H9 (cell line): ENCODE data around the gene MGST1. TPM values are rescaled to one million over a fixed set of nuclear protein-coding genes. Genes with fewer than 3 reads are reported as not detected.

Source experiments
- DNase-seq: peaks from one replicate; pipeline ENCODE4 v3.0.0-alpha.2; 2017
- H2AFZ ChIP-seq: one replicate; pipeline ENCODE4 v1.6.1; 2013; ENCODE audit warnings: mild to moderate bottlenecking, low read length, control low read depth, moderate library complexity
- H2AK5ac ChIP-seq: 2 replicates; pipeline ENCODE4 v1.6.1; 2013; ENCODE audit warnings: low read length, control low read depth, mixed read lengths; ENCODE audit not compliant: insufficient read length
- H2BK120ac ChIP-seq: one replicate; pipeline ENCODE4 v1.6.1; 2013; ENCODE audit warnings: low read depth, mild to moderate bottlenecking, low read length, control low read depth, inconsistent platforms; ENCODE audit not compliant: poor library complexity, severe bottlenecking
- H2BK12ac ChIP-seq: 2 replicates; pipeline ENCODE4 v1.6.1; 2013; ENCODE audit warnings: low read length, control low read depth, mixed read lengths, low read depth; ENCODE audit not compliant: insufficient read length
- H2BK15ac ChIP-seq: 2 replicates; pipeline ENCODE4 v1.6.1; 2013; ENCODE audit warnings: low read depth, low read length, control low read depth
- H2BK20ac ChIP-seq: one replicate; pipeline ENCODE4 v1.6.1; 2013; ENCODE audit warnings: low read depth, mild to moderate bottlenecking, low read length, control low read depth, inconsistent platforms; ENCODE audit not compliant: poor library complexity, severe bottlenecking
- H2BK5ac ChIP-seq: 2 replicates; pipeline ENCODE4 v1.6.1; 2013; ENCODE audit warnings: low read length, control low read depth, mixed read lengths; ENCODE audit not compliant: insufficient read length
- H3K14ac ChIP-seq: 2 replicates; pipeline ENCODE4 v1.6.1; 2013; ENCODE audit warnings: low read length, control low read depth; ENCODE audit not compliant: insufficient read depth
- H3K18ac ChIP-seq: 2 replicates; pipeline ENCODE4 v1.6.1; 2013; ENCODE audit warnings: low read depth, mild to moderate bottlenecking, mixed read lengths, low read length, control low read depth; ENCODE audit not compliant: insufficient read length
- H3K23ac ChIP-seq: 2 replicates; pipeline ENCODE4 v1.6.1; 2013; ENCODE audit warnings: low read length, control low read depth, mixed read lengths, low read depth; ENCODE audit not compliant: insufficient read length
- H3K23me2 ChIP-seq: 2 replicates; pipeline ENCODE4 v1.6.1; 2013; ENCODE audit warnings: low read depth, mild to moderate bottlenecking, mixed read lengths, low read length, control low read depth; ENCODE audit not compliant: insufficient read length, poor library complexity, severe bottlenecking
- H3K27ac ChIP-seq: 2 replicates; pipeline ENCODE4 v1.5.1; 2013; ENCODE audit warnings: low read length, control low read depth, mixed read lengths, low read depth; ENCODE audit not compliant: insufficient read length
- H3K27me3 ChIP-seq: 2 replicates; pipeline ENCODE4 v1.6.1; 2013; ENCODE audit warnings: low read length, control low read depth, inconsistent platforms; ENCODE audit not compliant: insufficient read depth
- H3K4ac ChIP-seq: 2 replicates; pipeline ENCODE4 v1.6.1; 2013; ENCODE audit warnings: low read depth, mild to moderate bottlenecking, control low read depth, inconsistent platforms, low read length, moderate library complexity
- H3K4me1 ChIP-seq: 2 replicates; pipeline ENCODE4 v1.6.1; 2013; ENCODE audit warnings: low read length, control low read depth, inconsistent platforms; ENCODE audit not compliant: insufficient read depth
- H3K4me2 ChIP-seq: 2 replicates; pipeline ENCODE4 v1.6.1; 2013; ENCODE audit warnings: low read length, control low read depth, mixed read lengths; ENCODE audit not compliant: insufficient read length, insufficient read depth
- H3K56ac ChIP-seq: 2 replicates; pipeline ENCODE4 v1.6.1; 2013; ENCODE audit warnings: low read depth, mild to moderate bottlenecking, mixed read lengths, low read length, control low read depth; ENCODE audit not compliant: insufficient read length
- H3K79me1 ChIP-seq: 2 replicates; pipeline ENCODE4 v1.6.1; 2013; ENCODE audit warnings: low read depth, mild to moderate bottlenecking, moderate library complexity, low read length, control low read depth, inconsistent platforms; ENCODE audit not compliant: insufficient read depth, poor library complexity, severe bottlenecking
- H3K79me2 ChIP-seq: 2 replicates; pipeline ENCODE4 v1.6.1; 2013; ENCODE audit warnings: low read length, control low read depth, inconsistent platforms; ENCODE audit not compliant: insufficient read depth
- H3K9ac ChIP-seq: 2 replicates; pipeline ENCODE4 v1.6.1; 2013; ENCODE audit warnings: low read length, control low read depth, mixed read lengths; ENCODE audit not compliant: insufficient read length; ENCODE audit errors: extremely low read depth
- H3K9me3 ChIP-seq: one replicate; pipeline ENCODE4 v1.6.1; 2013; ENCODE audit warnings: low read depth, low read length, inconsistent platforms; ENCODE audit not compliant: control insufficient read depth
- H3T11ph ChIP-seq: one replicate; pipeline ENCODE4 v1.6.1; 2013; ENCODE audit warnings: mild to moderate bottlenecking, low read length, control low read depth, inconsistent platforms
- H4K20me1 ChIP-seq: one replicate; pipeline ENCODE4 v1.6.1; 2013; ENCODE audit not compliant: control insufficient read depth, insufficient read length, insufficient read depth
- H4K5ac ChIP-seq: 2 replicates; pipeline ENCODE4 v1.6.1; 2013; ENCODE audit warnings: low read depth, mild to moderate bottlenecking, mixed read lengths, low read length, control low read depth; ENCODE audit not compliant: insufficient read length
- H4K8ac ChIP-seq: replicated peaks from 2 replicates; pipeline ENCODE4 v1.6.1; 2013; ENCODE audit warnings: low read length, control low read depth, mixed read lengths, low read depth; ENCODE audit not compliant: insufficient read length
- H4K91ac ChIP-seq: 2 replicates; pipeline ENCODE4 v1.6.1; 2013; ENCODE audit warnings: low read depth, mild to moderate bottlenecking, moderate library complexity, mixed read lengths, low read length, control low read depth; ENCODE audit not compliant: insufficient read length
- H3K27ac Mint-ChIP-seq, 3 experiments: 2 replicates in 2 of 3; 3 replicates in 1 of 3; pipeline ENCODE4 v1.8.0; 2020 to 2021; ENCODE audit warnings: mixed read lengths in 3 of 3, mild to moderate bottlenecking in 1 of 3, moderate library complexity in 1 of 3
- H3K27me3 Mint-ChIP-seq: 2 replicates; pipeline ENCODE4 v1.8.0; 2021; ENCODE audit warnings: low read depth, mild to moderate bottlenecking, moderate library complexity, mixed read lengths
- H3K36me3 Mint-ChIP-seq, 3 experiments: 2 replicates in 2 of 3; 3 replicates in 1 of 3; pipeline ENCODE4 v1.8.0; 2020 to 2021; ENCODE audit warnings: low read depth in 3 of 3, mixed read lengths in 3 of 3; ENCODE audit not compliant: insufficient read depth in 1 of 3
- H3K4me1 Mint-ChIP-seq, 2 experiments: 2 replicates each; pipeline ENCODE4 v1.8.0; 2020; ENCODE audit warnings: mixed read lengths in 2 of 2
- H3K4me3 Mint-ChIP-seq, 2 experiments: 2 replicates in 1 of 2; 3 replicates in 1 of 2; pipeline ENCODE4 v1.8.0; 2020 to 2021; ENCODE audit warnings: mild to moderate bottlenecking in 2 of 2, mixed read lengths in 2 of 2, moderate library complexity in 1 of 2
- H3K9me3 Mint-ChIP-seq, 2 experiments: 2 replicates in 1 of 2; 3 replicates in 1 of 2; pipeline ENCODE4 v1.8.0; 2020; ENCODE audit warnings: mild to moderate bottlenecking in 2 of 2, mixed read lengths in 2 of 2, moderate library complexity in 1 of 2
- WGBS: extraction: QIAGEN DNeasy Blood & Tissue Kit; methylation state at CpG from one replicate; pipeline ENCODE4 v1.1.7; 2013; ENCODE audit warnings: missing lambda C conversion rate, low lambda C conversion rate, mixed read lengths; ENCODE audit not compliant: insufficient read length; ENCODE audit errors: extremely low coverage; 5-methylcytosine and 5-hydroxymethylcytosine counted together
- total RNA-seq: library from RNA; stranded (reverse); gene quantifications from 2 replicates; pipeline ENCODE4 v1.2.1, GENCODE V29; 2021
- TF ChIP-seq, protein P1 (sequence below): fragments of 200-600 bp; sonication (generic); conservative IDR thresholded peaks from 3 replicates; pipeline ENCODE4 v1.8.0; 2021; ENCODE audit warnings: antibody characterized with exemption, mild to moderate bottlenecking

MGST1 gene
- total RNA-seq, 1 experiment from 2014 or later, result 235 TPM

DNA sequence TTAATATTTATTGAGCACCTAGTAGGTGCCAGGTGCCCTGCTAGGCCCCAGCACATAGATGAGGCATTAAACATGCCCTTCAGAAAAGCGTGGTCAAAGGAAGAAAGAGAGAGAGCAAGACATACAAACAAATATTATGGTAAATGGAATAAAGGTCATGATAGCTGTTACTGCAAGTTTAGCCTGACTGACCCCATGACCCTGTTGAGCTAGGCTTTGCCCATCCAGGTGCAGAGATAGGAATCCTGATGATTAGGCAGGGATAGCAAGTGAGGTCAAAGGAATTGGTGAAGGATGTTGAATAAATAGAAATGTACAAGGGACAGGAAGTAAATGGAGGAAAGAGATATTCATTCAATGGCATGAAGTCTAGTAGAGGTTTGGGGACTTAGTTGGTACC lies 36.5 kb upstream of the MGST1 start:
- Histone ChIP-seq H4K5ac (no peak overlapping the region), H4K20me1 (no peaks in the 10 kb centered on the region), H4K8ac (no peak overlapping the region), H3K4ac (no peak overlapping the region), H3K18ac (no peak overlapping the region), H3K23ac (no peak overlapping the region), H4K91ac (no peak overlapping the region), H2AFZ (no peak overlapping the region), H3K56ac (no peak overlapping the region), H3K27me3 (no peaks in the 10 kb centered on the region), H2AK5ac (no peak overlapping the region), H2BK15ac (no peak overlapping the region), H3K4me1 (no peaks in the 10 kb centered on the region), H3K4me2 (no peak overlapping the region), H3K9me3 (no peaks in the 10 kb centered on the region), H2BK12ac (no peak overlapping the region), H3K23me2 (no peaks in the 10 kb centered on the region), H2BK5ac (no peak overlapping the region), H3K79me1 (no peaks in the 10 kb centered on the region), H2BK20ac (no peak overlapping the region), H3K79me2 (no peaks in the 10 kb centered on the region), H3K9ac (no peak overlapping the region), H3T11ph (no peak overlapping the region), H3K14ac (no peak overlapping the region), H2BK120ac (no peak overlapping the region), H3K27ac (no peak overlapping the region)
- Mint-ChIP-seq H3K27ac (no peak overlapping the region), H3K9me3 (peaks cover 10 to 12% of the 10 kb centered on the region in 2 experiments; a peak in 4 of 5 replicates), H3K4me3 (no peak overlapping the region), H3K36me3 (peaks cover 0 to 12% (median 5%) of the 10 kb centered on the region in 3 experiments; a peak in 5 of 7 replicates), H3K27me3 (no peaks in the 10 kb centered on the region), H3K4me1 (0 out of 4 replicates have a peak, but pooled peaks cover 0 to 2% of the 10 kb centered on the region in 2 experiments)
- WGBS, result no CpG with 5 or more reads among the region's 1 CpG
- TF ChIP-seq, protein P1, sequence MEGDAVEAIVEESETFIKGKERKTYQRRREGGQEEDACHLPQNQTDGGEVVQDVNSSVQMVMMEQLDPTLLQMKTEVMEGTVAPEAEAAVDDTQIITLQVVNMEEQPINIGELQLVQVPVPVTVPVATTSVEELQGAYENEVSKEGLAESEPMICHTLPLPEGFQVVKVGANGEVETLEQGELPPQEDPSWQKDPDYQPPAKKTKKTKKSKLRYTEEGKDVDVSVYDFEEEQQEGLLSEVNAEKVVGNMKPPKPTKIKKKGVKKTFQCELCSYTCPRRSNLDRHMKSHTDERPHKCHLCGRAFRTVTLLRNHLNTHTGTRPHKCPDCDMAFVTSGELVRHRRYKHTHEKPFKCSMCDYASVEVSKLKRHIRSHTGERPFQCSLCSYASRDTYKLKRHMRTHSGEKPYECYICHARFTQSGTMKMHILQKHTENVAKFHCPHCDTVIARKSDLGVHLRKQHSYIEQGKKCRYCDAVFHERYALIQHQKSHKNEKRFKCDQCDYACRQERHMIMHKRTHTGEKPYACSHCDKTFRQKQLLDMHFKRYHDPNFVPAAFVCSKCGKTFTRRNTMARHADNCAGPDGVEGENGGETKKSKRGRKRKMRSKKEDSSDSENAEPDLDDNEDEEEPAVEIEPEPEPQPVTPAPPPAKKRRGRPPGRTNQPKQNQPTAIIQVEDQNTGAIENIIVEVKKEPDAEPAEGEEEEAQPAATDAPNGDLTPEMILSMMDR, result no peak
- DNase-seq, result no peak
